ENCODE data around the gene SETDB1. TPM values are rescaled to one million over a fixed set of nuclear protein-coding genes. Genes with fewer than 3 reads are reported as not detected.

SETDB1 gene
- total and polyA plus RNA-seq, 2 experiments from 2014 or later = 9.7 to 21.4 TPM

- H4K20me1 ChIP-seq (ENCODE audit: insufficient read depth) = no peaks in the 10 kb centered on the region
- peak overlapping the region; percentile 99 for H3K4me3 ChIP-seq
- no peaks in the 10 kb centered on the region for H3K9me3 ChIP-seq (ENCODE audit: low read depth)
- H3K27me3 ChIP-seq (replicated peaks; ENCODE audit: insufficient read depth) = no peaks in the 10 kb centered on the region
- in situ Hi-C loops (cut with MboI) = no loop called here
- peak overlapping the region; percentile 96 for H3K9ac ChIP-seq
- H3K36me3 ChIP-seq (ENCODE audit: low read depth) = peaks cover 12% of the 10 kb centered on the region
- peaks cover 31% of the 10 kb centered on the region for H3K4me1 ChIP-seq (ENCODE audit: insufficient read depth)
- peaks cover 71% of the 10 kb centered on the region for H3K79me2 ChIP-seq (ENCODE audit: insufficient read depth)
- H3K27ac ChIP-seq = peak overlapping the region; percentile 76
- peak; percentile 54 for DNase-seq
- H3K9me2 ChIP-seq (ENCODE audit: insufficient read depth) = no peaks in the 10 kb centered on the region
- peaks cover 25% of the 10 kb centered on the region for H3F3A ChIP-seq (ENCODE audit: insufficient read depth)
- H3K4me2 ChIP-seq (ENCODE audit: unreplicated experiment) = peak overlapping the region; percentile 97
- TF ChIP-seq EZH2phosphoT487 (IDR thresholded peaks at IDR 0.05; ENCODE audit: insufficient read depth, low read depth) (no peak), EZH2 (IDR thresholded peaks at IDR 0.05; ENCODE audit: insufficient read depth, poor library complexity, severe bottlenecking) (no peak)
- 38 to 44% methylated on average over 6 of the region's 6 CpGs for whole genome bisulfite sequencing, 2 experiments (ENCODE audit: low coverage in 1 of 2, low lambda C conversion rate in 2 of 2, missing lambda C conversion rate in 2 of 2)
- no peak overlapping the region for H2AFZ ChIP-seq
These were observed 45.6 kb downstream of the SETDB1 start for GRCh38 chr1:150971583-150972416.

GRCh38 chr1:150972417-150972940 lies 46.3 kb downstream of the SETDB1 start:
- peaks cover 38% of the 10 kb centered on the region for H3K4me1 ChIP-seq (ENCODE audit: insufficient read depth)
- H3K36me3 ChIP-seq (ENCODE audit: low read depth) = peaks cover 5% of the 10 kb centered on the region
- no peaks in the 10 kb centered on the region for H4K20me1 ChIP-seq (ENCODE audit: insufficient read depth)
- 42 to 45% methylated on average over 4 of the region's 4 CpGs for WGBS, 2 experiments (ENCODE audit: low coverage in 1 of 2, low lambda C conversion rate in 2 of 2, missing lambda C conversion rate in 2 of 2)
- no peaks in the 10 kb centered on the region for H3K9me2 ChIP-seq (ENCODE audit: insufficient read depth)
- peaks cover 26% of the 10 kb centered on the region for H3F3A ChIP-seq (ENCODE audit: insufficient read depth)
- H3K79me2 ChIP-seq (ENCODE audit: insufficient read depth) = peaks cover 67% of the 10 kb centered on the region
- in situ Hi-C loops (cut with MboI) = no loop called here
- H3K4me3 ChIP-seq = peak overlapping the region; percentile 99
- H3K9me3 ChIP-seq (ENCODE audit: low read depth) = no peaks in the 10 kb centered on the region
- no peaks in the 10 kb centered on the region for H3K27me3 ChIP-seq (replicated peaks; ENCODE audit: insufficient read depth)
- H3K4me2 ChIP-seq (ENCODE audit: unreplicated experiment) = peak overlapping the region; percentile 97
- peak overlapping the region; percentile 96 for H3K9ac ChIP-seq
- no peak for TF ChIP-seq EZH2 (IDR thresholded peaks at IDR 0.05; ENCODE audit: insufficient read depth, poor library complexity, severe bottlenecking)
- DNase-seq = no peak
- no peak overlapping the region for H2AFZ ChIP-seq
- H3K27ac ChIP-seq = peak overlapping the region; percentile 76

DNA sequence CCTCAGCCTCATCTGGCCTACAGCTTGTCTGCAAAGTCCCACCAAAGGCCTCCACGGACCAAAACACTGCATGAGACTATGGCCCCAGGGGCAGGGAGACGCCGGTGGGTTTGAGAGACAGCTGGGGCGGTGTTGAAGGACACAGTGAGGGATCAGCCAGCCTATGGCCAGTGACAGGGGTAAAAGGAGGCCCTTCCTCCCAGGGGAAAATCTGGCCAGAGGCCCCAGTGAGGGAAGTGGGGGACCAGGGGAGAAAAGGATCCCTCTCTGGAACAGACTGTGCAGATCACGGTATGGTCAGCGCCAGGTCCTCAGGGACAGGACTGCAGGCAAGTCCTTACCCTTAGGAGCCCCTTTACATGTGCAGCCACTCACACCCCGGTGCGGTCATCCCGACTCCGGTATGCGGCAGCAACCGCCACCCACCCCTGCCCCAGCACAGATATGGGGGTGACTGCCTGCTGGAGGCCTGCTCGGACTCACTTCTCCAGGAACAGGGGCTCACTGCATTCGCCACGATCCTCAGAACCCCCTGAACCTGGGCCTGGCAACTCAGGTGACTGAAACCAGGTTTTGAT lies 47.2 kb downstream of the SETDB1 start:
- H3K4me2 ChIP-seq (ENCODE audit: unreplicated experiment) = peak overlapping the region; percentile 97
- H3K4me3 ChIP-seq = peak overlapping the region; percentile 99
- TF ChIP-seq EZH2 (IDR thresholded peaks at IDR 0.05; ENCODE audit: insufficient read depth, poor library complexity, severe bottlenecking) (no peak), EZH2phosphoT487 (IDR thresholded peaks at IDR 0.05; ENCODE audit: insufficient read depth, low read depth) (no peak)
- no peaks in the 10 kb centered on the region for H3K36me3 ChIP-seq (ENCODE audit: low read depth)
- H3K79me2 ChIP-seq (ENCODE audit: insufficient read depth) = peaks cover 58% of the 10 kb centered on the region
- 1 to 4% methylated on average over 15 of the region's 15 CpGs for WGBS, 2 experiments (ENCODE audit: low coverage in 1 of 2, low lambda C conversion rate in 2 of 2, missing lambda C conversion rate in 2 of 2)
- no peaks in the 10 kb centered on the region for H3K27me3 ChIP-seq (replicated peaks; ENCODE audit: insufficient read depth)
- peak overlapping the region; percentile 96 for H3K9ac ChIP-seq
- H2AFZ ChIP-seq = peak overlapping the region; percentile 60
- H3K9me3 ChIP-seq (ENCODE audit: low read depth) = no peaks in the 10 kb centered on the region
- peak; percentile 61 for DNase-seq
- peaks cover 30% of the 10 kb centered on the region for H3F3A ChIP-seq (ENCODE audit: insufficient read depth)
- H3K4me1 ChIP-seq (ENCODE audit: insufficient read depth) = peaks cover 47% of the 10 kb centered on the region
- peak overlapping the region; percentile 76 for H3K27ac ChIP-seq
- in situ Hi-C loops (cut with MboI) = no loop called here
- no peaks in the 10 kb centered on the region for H4K20me1 ChIP-seq (ENCODE audit: insufficient read depth)
- H3K9me2 ChIP-seq (ENCODE audit: insufficient read depth) = no peaks in the 10 kb centered on the region

- no peaks in the 10 kb centered on the region for H3K36me3 ChIP-seq (ENCODE audit: low read depth)
- H3K4me3 ChIP-seq = peak overlapping the region; percentile 99
- H3K9me2 ChIP-seq (ENCODE audit: insufficient read depth) = no peaks in the 10 kb centered on the region
- in situ Hi-C loops (cut with MboI) = no loop called here
- H3K27me3 ChIP-seq (replicated peaks; ENCODE audit: insufficient read depth) = no peaks in the 10 kb centered on the region
- WGBS, 2 experiments (ENCODE audit: low coverage in 1 of 2, low lambda C conversion rate in 2 of 2, missing lambda C conversion rate in 2 of 2) = 1% methylated on average over 18 to 67 of the region's 67 CpGs
- peaks cover 51% of the 10 kb centered on the region for H3K79me2 ChIP-seq (ENCODE audit: insufficient read depth)
- no peaks in the 10 kb centered on the region for H4K20me1 ChIP-seq (ENCODE audit: insufficient read depth)
- peak; percentile 64 for DNase-seq
- peak overlapping the region; percentile 96 for H3K9ac ChIP-seq
- H2AFZ ChIP-seq = peak overlapping the region; percentile 67
- peaks cover 30% of the 10 kb centered on the region for H3F3A ChIP-seq (ENCODE audit: insufficient read depth)
- peaks cover 50% of the 10 kb centered on the region for H3K4me1 ChIP-seq (ENCODE audit: insufficient read depth)
- TF ChIP-seq EZH2 (IDR thresholded peaks at IDR 0.05; ENCODE audit: insufficient read depth, poor library complexity, severe bottlenecking) (no peak), EZH2phosphoT487 (IDR thresholded peaks at IDR 0.05; ENCODE audit: insufficient read depth, low read depth) (no peak)
- H3K9me3 ChIP-seq (ENCODE audit: low read depth) = no peaks in the 10 kb centered on the region
- peak overlapping the region; percentile 97 for H3K4me2 ChIP-seq (ENCODE audit: unreplicated experiment)
- peak overlapping the region; percentile 76 for H3K27ac ChIP-seq
These were observed 47.8 kb downstream of the SETDB1 start for GRCh38 chr1:150973836-150974579.

All from GM23248 (cell line).